Neural cell (in vitro differentiated cells): Measurements from ENCODE around the gene PCDH9. TPM values are rescaled to one million over a fixed set of nuclear protein-coding genes. Genes with fewer than 3 reads are reported as not detected.

Source experiments
- H2AFZ ChIP-seq: fragments of 200-600, 300-800 bp; sonication (generic), shearing (Covaris generic); 2 replicates; pipeline ENCODE4 v1.6.0; 2014; ENCODE audit warnings: low read depth, mild to moderate bottlenecking, antibody characterized with exemption, low read length, moderate library complexity
- H3F3A ChIP-seq: fragments of 200-600 bp; shearing (Covaris generic); 2 replicates; pipeline ENCODE4 v1.6.1; 2016; ENCODE audit warnings: mild to moderate bottlenecking, moderate library complexity, mixed read lengths, antibody characterized with exemption, low read length; ENCODE audit not compliant: insufficient read depth, poor library complexity, severe bottlenecking
- H3K27ac ChIP-seq: fragments of 200-600, 300-800 bp; sonication (generic), shearing (Covaris generic); 2 replicates; pipeline ENCODE4 v1.5.1; 2014; ENCODE audit warnings: mild to moderate bottlenecking, low read length, moderate library complexity
- H3K27me3 ChIP-seq: fragments of 300-800, 200-600 bp; sonication (generic), shearing (Covaris generic); 2 replicates; pipeline ENCODE4 v1.6.0; 2014; ENCODE audit warnings: mild to moderate bottlenecking, low read depth, low read length, moderate library complexity; ENCODE audit not compliant: insufficient read depth
- H3K36me3 ChIP-seq: fragments of 300-800, 200-600 bp; sonication (generic), shearing (Covaris generic); 2 replicates; pipeline ENCODE4 v1.5.1; 2014; ENCODE audit warnings: mild to moderate bottlenecking, antibody characterized with exemption, low read length, moderate library complexity; ENCODE audit not compliant: insufficient read depth
- H3K4me2 ChIP-seq: fragments of 300-800, 200-600 bp; sonication (generic), shearing (Covaris generic); 2 replicates; pipeline ENCODE4 v1.6.0; 2014; ENCODE audit warnings: mild to moderate bottlenecking, low read length
- H3K4me3 ChIP-seq: fragments of 300-800, 200-600 bp; sonication (generic), shearing (Covaris generic); 2 replicates; pipeline ENCODE4 v1.5.1; 2014; ENCODE audit warnings: mild to moderate bottlenecking, low read length, moderate library complexity
- H3K79me2 ChIP-seq: fragments of 200-600 bp; shearing (Covaris generic); replicated peaks from 2 replicates; pipeline ENCODE4 v1.6.0; 2014; ENCODE audit warnings: mild to moderate bottlenecking, low read length, moderate library complexity; ENCODE audit not compliant: insufficient read depth
- H3K9ac ChIP-seq: fragments of 300-800, 200-600 bp; sonication (generic), shearing (Covaris generic); 2 replicates; pipeline ENCODE4 v1.6.1; 2016; ENCODE audit warnings: mild to moderate bottlenecking, low read length, mixed read lengths
- H3K9me2 ChIP-seq: fragments of 200-600 bp; shearing (Covaris generic); 2 replicates; pipeline ENCODE4 v1.6.1; 2016; ENCODE audit warnings: mild to moderate bottlenecking, low read length, mixed read lengths; ENCODE audit not compliant: insufficient read depth
- H3K9me3 ChIP-seq: fragments of 200-600, 300-800 bp; sonication (generic), shearing (Covaris generic); 2 replicates; pipeline ENCODE4 v1.6.1; 2016; ENCODE audit warnings: mild to moderate bottlenecking, mixed run types, low read length, moderate library complexity, mixed read lengths
- H4K20me1 ChIP-seq: fragments of 200-600 bp; shearing (Covaris generic); 2 replicates; pipeline ENCODE4 v1.6.1; 2016; ENCODE audit warnings: mild to moderate bottlenecking, mixed run types; ENCODE audit not compliant: insufficient read depth
- EZH2 ChIP-seq: fragments of 200-600, 300-800 bp; shearing (Covaris generic), sonication (generic); IDR thresholded peaks from 2 replicates; pipeline ENCODE4 v1.6.1; 2014; ENCODE audit warnings: antibody characterized with exemption, low read length, borderline replicate concordance, mild to moderate bottlenecking; ENCODE audit not compliant: insufficient read depth, poor library complexity, severe bottlenecking
- REST ChIP-seq: IDR thresholded peaks from 2 replicates; pipeline ENCODE4 v1.6.1; 2012; ENCODE audit warnings: borderline replicate concordance
- SMC3 ChIP-seq: fragments of 450-650 bp; conservative IDR thresholded peaks from 2 replicates; pipeline ENCODE4 v1.6.1; 2014; ENCODE audit warnings: antibody characterized with exemption, mild to moderate bottlenecking, moderate library complexity; ENCODE audit not compliant: poor library complexity
- polyA plus RNA-seq: library from polyadenylated mRNA; depleted of rRNA; stranded (reverse); fragments of >200 nt; gene quantifications from 2 replicates; pipeline ENCODE4 v1.2.3, GENCODE V29; 2014

Gene PCDH9
- polyA plus RNA-seq, 1 donor from 2014 or later = 4.6 TPM

- Histone ChIP-seq H3K27ac (no peak overlapping the region), H2AFZ (no peak overlapping the region), H3K9ac (no peak overlapping the region), H4K20me1 (no peaks in the 10 kb centered on the region), H3K27me3 (no peaks in the 10 kb centered on the region), H3K9me2 (no peaks in the 10 kb centered on the region), H3F3A (no peaks in the 10 kb centered on the region), H3K9me3 (no peaks in the 10 kb centered on the region), H3K36me3 (no peaks in the 10 kb centered on the region), H3K4me2 (no peak overlapping the region), H3K79me2 (no peaks in the 10 kb centered on the region), H3K4me3 (no peak overlapping the region)
- no peak for TF ChIP-seq SMC3
- no peak for TF ChIP-seq REST
- no peak for TF ChIP-seq EZH2
These were observed 651.8 kb downstream of the PCDH9 start for GRCh38 chr13:66578305-66578704.

- no peak for TF ChIP-seq EZH2
- H3K4me3 ChIP-seq = no peak overlapping the region
- H3K79me2 ChIP-seq = no peaks in the 10 kb centered on the region
- H3K36me3 ChIP-seq = no peaks in the 10 kb centered on the region
- H4K20me1 ChIP-seq = no peaks in the 10 kb centered on the region
- no peaks in the 10 kb centered on the region for H3K9me2 ChIP-seq
- no peaks in the 10 kb centered on the region for H3K27me3 ChIP-seq
- H3F3A ChIP-seq = no peaks in the 10 kb centered on the region
- no peak overlapping the region for H3K27ac ChIP-seq
- H3K4me2 ChIP-seq = no peak overlapping the region
- no peak overlapping the region for H3K9ac ChIP-seq
- H3K9me3 ChIP-seq = no peaks in the 10 kb centered on the region
- no peak overlapping the region for H2AFZ ChIP-seq
These were observed 652.8 kb downstream of the PCDH9 start for GRCh38 chr13:66577358-66577757.

- Histone ChIP-seq H3K9me3 (no peaks in the 10 kb centered on the region), H3K36me3 (no peaks in the 10 kb centered on the region), H3K4me2 (no peak overlapping the region), H4K20me1 (no peaks in the 10 kb centered on the region), H3K4me3 (no peak overlapping the region), H2AFZ (no peak overlapping the region), H3K9me2 (no peaks in the 10 kb centered on the region), H3K27ac (no peak overlapping the region), H3K27me3 (no peaks in the 10 kb centered on the region), H3F3A (no peaks in the 10 kb centered on the region), H3K79me2 (no peaks in the 10 kb centered on the region), H3K9ac (no peak overlapping the region)
- TF ChIP-seq SMC3 = no peak
- no peak for TF ChIP-seq REST
These were observed 653.8 kb downstream of the PCDH9 start for GRCh38 chr13:66576381-66576780.
